H1 (cell line): ENCODE measurements around the gene NOMO2. TPM values are rescaled to one million over a fixed set of nuclear protein-coding genes. Genes with fewer than 3 reads are reported as not detected.
"Not testable (repeated sequence)": the region's sequence is repeated elsewhere in the genome, so short reads cannot be mapped to it uniquely, and the experiment has no call there.

ENCODE experiments used
- CTCF ChIA-PET: fragments of 300-600 bp; sonication (Branson Sonifier 250); formaldehyde crosslinking; loops from one replicate; lab custom pipeline; 2021; ENCODE audit not compliant: partially characterized antibody; lab: Charles Lee
- POLR2A ChIA-PET: fragments of 300-600 bp; sonication (Branson Sonifier 250); formaldehyde crosslinking; loops from one replicate; lab custom pipeline; 2021; ENCODE audit warnings: inconsistent platforms; ENCODE audit not compliant: partially characterized antibody; lab: Charles Lee
- DNase-seq, 2 experiments: peaks; one replicate each; pipeline versions ENCODE4 v3.0.0 to v3.0.0-alpha.2; 2010 to 2022; ENCODE audit warnings: low spot score in 2 of 2, low read depth in 1 of 2, mixed read lengths in 1 of 2
- FAIRE-seq: peaks from 2 replicates; lab custom pipeline; 2011; peaks lifted over from hg19 to GRCh38; lab: Jason Lieb, UNC
- H2AFZ ChIP-seq: 2 replicates; pipeline ENCODE4 v1.8.1; 2012; ENCODE audit warnings: low read length, inconsistent platforms
- H2AK5ac ChIP-seq: 2 replicates; pipeline ENCODE4 v1.6.1; 2013; ENCODE audit warnings: low read depth, low read length
- H2BK120ac ChIP-seq: replicated peaks from 2 replicates; pipeline ENCODE3; 2013; ENCODE audit warnings: low read depth, low read length, inconsistent platforms
- H2BK12ac ChIP-seq: 2 replicates; pipeline ENCODE4 v1.6.1; 2013; ENCODE audit warnings: low read depth, low read length
- H2BK15ac ChIP-seq: 2 replicates; pipeline ENCODE4 v1.6.1; 2013; ENCODE audit warnings: low read length
- H2BK20ac ChIP-seq: 2 replicates; pipeline ENCODE4 v1.6.1; 2013; ENCODE audit warnings: low read length
- H2BK5ac ChIP-seq: 2 replicates; pipeline ENCODE4 v1.6.1; 2013; ENCODE audit warnings: low read depth, low read length
- H3K14ac ChIP-seq: 2 replicates; pipeline ENCODE4 v1.6.1; 2013; ENCODE audit warnings: inconsistent platforms; ENCODE audit not compliant: insufficient read length
- H3K18ac ChIP-seq: 2 replicates; pipeline ENCODE4 v1.6.1; 2013; ENCODE audit warnings: low read length; ENCODE audit errors: extremely low read depth
- H3K23ac ChIP-seq: 2 replicates; pipeline ENCODE4 v1.6.1; 2013; ENCODE audit warnings: inconsistent platforms; ENCODE audit not compliant: insufficient read length
- H3K23me2 ChIP-seq: 2 replicates; pipeline ENCODE4 v1.6.1; 2013; ENCODE audit warnings: low read depth, low read length
- H3K27ac ChIP-seq: 2 replicates; pipeline ENCODE4 v1.6.1; 2011; ENCODE audit warnings: low read depth, low read length, inconsistent platforms
- H3K27me3 ChIP-seq, 4 experiments: replicated peaks in 1 of 4; 1 replicate in 1 of 4; 2 replicates in 3 of 4; pipeline versions ENCODE4 v1.6.1 to v1.8.1; 2011 to 2013; ENCODE audit warnings: low read length in 3 of 4, mild to moderate bottlenecking in 3 of 4, inconsistent platforms in 2 of 4, mixed read lengths in 2 of 4, moderate library complexity in 1 of 4; ENCODE audit not compliant: control insufficient read depth in 3 of 4, insufficient read depth in 3 of 4; ENCODE audit errors: extremely low read depth in 1 of 4
- H3K36me3 ChIP-seq, 4 experiments: 2 replicates each; pipeline versions ENCODE4 v1.6.1 to v1.8.1; 2011 to 2013; ENCODE audit warnings: mild to moderate bottlenecking in 4 of 4, low read length in 3 of 4, moderate library complexity in 2 of 4, control low read depth in 1 of 4, inconsistent platforms in 1 of 4; ENCODE audit not compliant: insufficient read depth in 4 of 4, control insufficient read depth in 2 of 4
- H3K4ac ChIP-seq: replicated peaks from 2 replicates; pipeline ENCODE3; 2013; ENCODE audit warnings: low read length, low read depth, mixed read lengths, inconsistent platforms; ENCODE audit not compliant: insufficient read length
- H3K4me1 ChIP-seq, 4 experiments: replicated peaks in 1 of 4; 1 replicate in 1 of 4; 2 replicates in 3 of 4; pipeline versions ENCODE4 v1.6.1 to v1.8.1; 2011 to 2013; ENCODE audit warnings: low read length in 3 of 4, inconsistent platforms in 2 of 4, mixed read lengths in 1 of 4; ENCODE audit not compliant: insufficient read depth in 4 of 4, control insufficient read depth in 3 of 4
- H3K4me2 ChIP-seq, 2 experiments: 2 replicates each; pipeline versions ENCODE4 v1.6.1 to v1.8.1; 2011 to 2013; ENCODE audit warnings: low read depth in 2 of 2, low read length in 2 of 2, control low read depth in 1 of 2, inconsistent platforms in 1 of 2, mild to moderate bottlenecking in 1 of 2; ENCODE audit not compliant: insufficient read depth in 1 of 2
- H3K4me3 ChIP-seq, 4 experiments: fragments of 200-600, 300-600 bp in 1 of 4; sonication (generic), shearing (Covaris generic), sonication (Bioruptor Twin) in 1 of 4; 2 replicates each; pipeline versions ENCODE4 v1.5.1 to v1.8.1; 2011 to 2016; ENCODE audit warnings: low read length in 4 of 4, low read depth in 3 of 4, control low read depth in 2 of 4, inconsistent platforms in 2 of 4, mild to moderate bottlenecking in 2 of 4, mixed read lengths in 1 of 4, moderate library complexity in 1 of 4; ENCODE audit not compliant: insufficient read depth in 2 of 4; ENCODE audit errors: extremely low read depth in 1 of 4
- H3K56ac ChIP-seq: replicated peaks from 2 replicates; pipeline ENCODE3; 2013; ENCODE audit warnings: low read depth, mild to moderate bottlenecking, mixed read lengths, low read length, inconsistent platforms; ENCODE audit not compliant: insufficient read length
- H3K79me1 ChIP-seq: 2 replicates; pipeline ENCODE4 v1.6.1; 2013; ENCODE audit warnings: low read depth, low read length, control low read depth
- H3K79me2 ChIP-seq, 2 experiments: 2 replicates each; pipeline versions ENCODE4 v1.6.1 to v1.8.1; 2012 to 2013; ENCODE audit warnings: low read length in 2 of 2, mild to moderate bottlenecking in 2 of 2, inconsistent platforms in 1 of 2; ENCODE audit not compliant: insufficient read depth in 2 of 2, control insufficient read depth in 1 of 2
- H3K9ac ChIP-seq, 4 experiments: replicated peaks in 1 of 4; 1 replicate in 1 of 4; 2 replicates in 3 of 4; pipeline versions ENCODE4 v1.6.1 to v1.8.1; 2011 to 2013; ENCODE audit warnings: low read depth in 3 of 4, low read length in 3 of 4, control low read depth in 2 of 4, mild to moderate bottlenecking in 2 of 4, moderate library complexity in 2 of 4, inconsistent platforms in 1 of 4; ENCODE audit errors: extremely low read depth in 1 of 4
- H3K9me3 ChIP-seq, 2 experiments: 2 replicates each; pipeline versions ENCODE4 v1.6.1 to v1.8.1; 2012 to 2013; ENCODE audit warnings: mild to moderate bottlenecking in 2 of 2, moderate library complexity in 2 of 2, control low read depth in 1 of 2, inconsistent platforms in 1 of 2, low read depth in 1 of 2, low read length in 1 of 2, mixed read lengths in 1 of 2; ENCODE audit not compliant: insufficient read depth in 2 of 2
- H4K20me1 ChIP-seq, 2 experiments: replicated peaks in 1 of 2; 2 replicates each; pipeline versions ENCODE3 to v1.8.1; 2011 to 2013; ENCODE audit warnings: inconsistent platforms in 2 of 2, low read length in 2 of 2, mild to moderate bottlenecking in 1 of 2; ENCODE audit not compliant: insufficient read depth in 2 of 2, control insufficient read depth in 1 of 2
- H4K5ac ChIP-seq: 2 replicates; pipeline ENCODE4 v1.6.1; 2013; ENCODE audit warnings: low read length, low read depth, mixed read lengths, inconsistent platforms; ENCODE audit not compliant: insufficient read length
- H4K8ac ChIP-seq: 2 replicates; pipeline ENCODE4 v1.8.0; 2013; ENCODE audit warnings: mild to moderate bottlenecking, moderate library complexity, low read length, inconsistent platforms; ENCODE audit not compliant: insufficient read depth; ENCODE audit errors: extremely low read depth
- H4K91ac ChIP-seq: replicated peaks from 2 replicates; pipeline ENCODE3; 2013; ENCODE audit warnings: low read length, mixed read lengths, inconsistent platforms; ENCODE audit not compliant: insufficient read length
- WGBS, 2 experiments: shearing (Covaris generic) in 1 of 2; methylation state at CpG; one replicate each; pipeline versions ENCODE4 v1.1.6 to v1.1.7; 2013 to 2015; ENCODE audit warnings: low lambda C conversion rate in 2 of 2, mixed read lengths in 2 of 2, inconsistent platforms in 1 of 2, low coverage in 1 of 2, missing lambda C conversion rate in 1 of 2; ENCODE audit not compliant: insufficient replicate concordance in 2 of 2, insufficient coverage in 1 of 2, insufficient read length in 1 of 2; ENCODE audit errors: extremely low coverage in 1 of 2, missing lambda C conversion rate in 1 of 2; 5-methylcytosine and 5-hydroxymethylcytosine counted together
- polyA plus RNA-seq, 7 experiments: library from polyadenylated mRNA; depleted of rRNA in 3 of 7; stranded (reverse) in 5 of 7; unstranded in 2 of 7; fragments of >200 nt in 5 of 7; fragments of 200-250 nt in 2 of 7; gene quantifications; 1 replicate in 5 of 7; 2 replicates in 1 of 7; 4 replicates in 1 of 7; pipeline versions ENCODE4 v1.2.1 to v1.2.3, GENCODE V29; 2011 to 2013; ENCODE audit warnings: missing spikeins in 2 of 7, mixed read lengths in 2 of 7
- total RNA-seq: library from RNA; stranded (reverse); fragmentation: NEBNext Ultra II Directional; extraction: Animal tissue kit (Norgen Biotek cat#: 25700); gene quantifications from 2 replicates; pipeline ENCODE4 v1.2.1, GENCODE V29; 2021

NOMO2 gene
- total and polyA plus RNA-seq, 2 of the 8 experiments (the other 6 are each of a cell fraction or from before 2014, with no cell fraction given): 116 to 137 TPM

DNA sequence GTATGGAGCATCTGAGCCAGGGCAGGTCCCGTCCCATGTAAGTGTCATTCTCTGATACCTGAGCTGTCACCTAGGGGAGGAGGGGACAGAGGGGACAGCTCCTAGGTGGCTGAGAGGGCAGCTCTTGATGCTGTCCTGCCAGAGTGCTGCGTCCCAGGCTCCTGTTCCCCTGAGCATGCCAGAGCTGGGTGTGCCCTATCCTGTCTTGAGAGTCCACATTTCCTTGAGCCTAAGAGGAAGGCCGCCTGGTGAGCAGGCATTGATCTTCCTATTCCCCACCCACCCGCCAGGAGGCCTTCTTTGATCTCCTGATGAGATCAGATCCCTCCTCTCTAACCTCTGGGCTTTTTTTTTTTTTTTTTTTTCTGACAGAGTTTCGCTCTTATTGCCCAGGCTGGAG, 32.0 kb upstream of the NOMO2 start:
- H2BK12ac ChIP-seq, H2AFZ ChIP-seq, H3K36me3 ChIP-seq, FAIRE-seq, H3K14ac ChIP-seq, H4K8ac ChIP-seq, H3K4me3 ChIP-seq, DNase-seq, H3K18ac ChIP-seq, H3K4me1 ChIP-seq, H4K91ac ChIP-seq, H4K5ac ChIP-seq, CTCF ChIA-PET, H3K27ac ChIP-seq, H3K4ac ChIP-seq, H3K9ac ChIP-seq, H4K20me1 ChIP-seq, H3K79me2 ChIP-seq, H3K27me3 ChIP-seq, H3K79me1 ChIP-seq, H3K23me2 ChIP-seq, H2BK20ac ChIP-seq, POLR2A ChIA-PET, H2BK5ac ChIP-seq, H3K56ac ChIP-seq, H3K9me3 ChIP-seq, H2BK15ac ChIP-seq, H2BK120ac ChIP-seq, H2AK5ac ChIP-seq, H3K23ac ChIP-seq, H3K4me2 ChIP-seq: not testable (repeated sequence)
- WGBS, 2 experiments: 92% methylated on average over 4 of the region's 5 CpGs; no CpG with 5 or more reads in 1 of the 2 experiments

- H3K18ac ChIP-seq, H2AFZ ChIP-seq, H3K9me3 ChIP-seq, H4K8ac ChIP-seq, H3K14ac ChIP-seq, CTCF ChIA-PET, FAIRE-seq, H2BK120ac ChIP-seq, H3K4me3 ChIP-seq, H3K4me2 ChIP-seq, H3K4ac ChIP-seq, H2BK15ac ChIP-seq, H3K4me1 ChIP-seq, H2BK5ac ChIP-seq, H3K23ac ChIP-seq, H4K20me1 ChIP-seq, H3K36me3 ChIP-seq, H3K23me2 ChIP-seq, H3K56ac ChIP-seq, H2AK5ac ChIP-seq, H3K27me3 ChIP-seq, H4K91ac ChIP-seq, H3K27ac ChIP-seq, H3K79me2 ChIP-seq, H3K9ac ChIP-seq, DNase-seq, POLR2A ChIA-PET, H3K79me1 ChIP-seq, H2BK20ac ChIP-seq, H4K5ac ChIP-seq, H2BK12ac ChIP-seq: not testable (repeated sequence)
- 92% methylated on average over 5 of the region's 5 CpGs; no CpG with 5 or more reads in 1 of the 2 experiments for WGBS, 2 experiments
Measured at GRCh38 chr16:18592982-18593381, 31.1 kb upstream of the NOMO2 start.
